Stimulated activated CD8-positive, alpha-beta memory T cell treated with anti-CD3 and anti-CD28 coated beads, Interleukin-7, amount 100 ng/mL, for 4 hours (primary cell): ENCODE data around the gene ANKRD18A.

Experiments
- DNase-seq, 2 donors: peaks; one replicate each; pipeline ENCODE4 v3.0.0-alpha.2; 2020; ENCODE audit warnings: low read depth in 2 of 2

The ANKRD18A gene

GRCh38 chr9:38620483-38621433 lies at the start of gene ANKRD18A:
Gene ANKRD18A (minus strand): TSS chr9:38620596. CDS start chr9:38620285, 311 bp downstream.
- DNase-seq: peak in 1 of 2 donors; percentile 32

DNA sequence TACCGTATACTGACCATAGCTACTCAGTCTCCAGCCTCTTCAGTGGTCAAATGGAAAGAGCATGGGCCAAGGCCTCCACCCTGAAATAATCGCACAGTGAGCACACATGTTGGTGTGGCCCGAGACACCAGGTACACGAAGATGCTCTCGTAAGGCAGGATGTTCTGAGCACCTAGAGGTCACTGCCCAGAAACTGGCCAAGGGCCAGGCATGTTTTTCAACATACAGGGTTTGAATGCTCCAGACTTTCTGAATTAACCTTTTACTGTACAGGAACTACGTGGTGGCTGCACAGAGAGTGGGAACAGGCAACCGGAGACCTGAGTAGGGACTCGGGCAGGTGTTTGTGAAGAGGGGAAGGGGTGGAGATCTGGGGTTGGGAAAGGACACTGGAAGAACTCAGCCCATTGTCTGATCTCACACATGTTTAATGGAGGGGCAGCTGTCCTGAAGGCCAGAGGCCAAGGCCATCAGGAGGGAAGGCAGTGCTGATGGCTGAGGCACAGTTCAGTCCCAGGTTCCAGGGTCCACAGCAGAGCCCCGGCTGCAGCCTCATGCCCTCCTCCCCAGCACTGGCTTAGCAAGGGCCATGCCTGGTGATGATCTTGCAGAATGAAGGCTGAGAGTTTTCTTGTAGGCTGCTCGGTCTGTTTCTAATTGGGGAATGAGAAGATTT lies 48.5 kb upstream of the ANKRD18A start:
- DNase-seq: no peak

- DNase-seq: no peak
Measured at GRCh38 chr9:38662763-38663593, 42.6 kb upstream of the ANKRD18A start.

DNA sequence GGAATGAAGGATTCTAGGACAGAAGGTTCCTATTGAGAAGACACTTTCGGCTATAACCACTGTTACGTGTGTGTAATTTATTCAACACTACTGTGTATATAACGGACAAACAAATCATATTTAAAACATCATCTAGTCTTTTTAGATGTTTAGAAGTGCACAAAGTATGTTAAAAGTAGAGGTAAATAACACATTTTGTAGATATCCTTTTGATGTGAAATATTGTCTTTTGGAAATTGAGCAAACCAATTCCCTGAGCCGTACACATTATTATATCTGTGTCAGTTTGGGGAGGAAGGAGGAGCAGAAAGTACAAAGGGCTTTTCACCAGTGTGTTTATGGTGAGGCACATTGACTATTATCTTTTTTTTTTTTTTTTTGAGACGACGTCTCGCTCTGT lies 39.1 kb upstream of the ANKRD18A start:
- DNase-seq: no peak

DNA sequence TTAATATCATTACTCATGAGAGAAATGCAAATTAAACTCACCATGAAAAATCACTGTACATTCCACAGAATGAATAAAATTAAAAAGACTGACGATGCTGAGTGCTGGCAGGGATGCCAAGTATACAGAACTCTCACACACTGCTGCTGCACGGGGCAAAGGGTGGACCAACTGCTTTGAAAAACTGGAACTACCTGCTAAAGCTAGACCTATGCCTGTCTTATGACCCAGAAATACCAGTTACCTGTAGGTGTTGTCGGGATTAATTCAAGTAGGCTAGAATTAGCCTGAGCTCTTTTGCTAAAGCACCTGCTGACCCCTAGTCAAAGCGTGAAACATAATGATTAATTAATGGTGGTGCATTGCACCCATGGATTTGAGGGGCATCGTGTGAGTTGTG lies 36.5 kb upstream of the ANKRD18A start:
- no peak for DNase-seq

DNA sequence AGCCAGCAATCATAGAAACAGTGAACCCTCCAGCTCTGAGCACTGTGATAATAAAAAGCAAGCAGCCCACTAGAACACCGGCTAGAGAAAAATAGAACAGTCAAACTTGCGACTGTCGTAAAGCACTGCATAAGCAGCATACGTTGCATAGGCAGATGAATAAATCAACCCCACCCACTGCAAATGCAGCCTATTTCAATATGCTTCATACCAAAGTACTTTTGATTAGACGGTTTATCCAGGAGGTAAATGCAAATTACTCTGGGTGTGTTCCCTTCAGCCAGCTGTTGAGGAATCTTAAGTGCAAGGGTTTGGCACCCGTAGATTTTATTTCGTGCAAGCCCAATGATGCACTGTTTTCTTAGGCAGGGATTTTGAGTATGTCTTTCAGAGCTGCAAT lies 32.1 kb upstream of the ANKRD18A start:
- DNase-seq: no peak

DNA sequence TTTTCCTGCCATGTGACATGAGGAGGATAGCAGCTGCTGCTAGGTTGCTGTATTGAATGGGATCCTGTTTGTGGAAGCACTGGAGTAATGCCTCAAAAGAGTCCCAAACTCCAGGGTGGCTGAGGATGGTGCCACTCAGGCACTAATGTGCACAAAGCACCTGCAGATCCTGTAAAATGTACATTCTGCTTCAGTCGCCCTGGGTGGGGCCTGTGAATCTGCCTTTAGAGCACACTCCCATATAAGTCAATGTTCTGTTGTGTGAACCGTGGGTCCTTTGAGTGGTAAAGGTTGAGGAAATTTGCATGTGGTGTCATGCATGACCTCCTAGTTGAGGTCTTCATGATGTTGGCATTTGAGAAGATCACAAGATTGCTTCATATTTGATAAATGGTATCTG lies 31.6 kb upstream of the ANKRD18A start:
- no peak for DNase-seq

- DNase-seq: no peak
Measured at GRCh38 chr9:38651400-38652042, 31.1 kb upstream of the ANKRD18A start.

DNA sequence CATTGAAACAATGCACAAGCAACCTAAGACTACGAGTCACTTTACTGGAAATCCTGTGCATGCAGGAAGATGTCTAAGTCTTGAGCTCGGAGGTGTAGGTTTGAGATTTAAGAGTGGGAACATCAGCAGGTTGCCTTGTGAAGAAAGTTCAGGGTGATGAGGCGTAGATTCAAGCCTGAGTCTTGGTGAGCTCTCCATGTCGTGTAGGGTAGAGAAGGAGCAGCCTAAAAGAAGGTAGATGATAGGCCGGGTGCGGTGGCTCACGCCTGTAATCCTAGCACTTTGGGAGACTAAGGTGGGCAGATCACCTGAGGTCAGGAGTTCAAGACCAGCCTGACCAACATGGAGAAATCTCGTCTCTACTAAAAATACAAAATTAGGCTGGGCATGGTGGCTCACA lies 30.2 kb upstream of the ANKRD18A start:
- DNase-seq: no peak

DNA sequence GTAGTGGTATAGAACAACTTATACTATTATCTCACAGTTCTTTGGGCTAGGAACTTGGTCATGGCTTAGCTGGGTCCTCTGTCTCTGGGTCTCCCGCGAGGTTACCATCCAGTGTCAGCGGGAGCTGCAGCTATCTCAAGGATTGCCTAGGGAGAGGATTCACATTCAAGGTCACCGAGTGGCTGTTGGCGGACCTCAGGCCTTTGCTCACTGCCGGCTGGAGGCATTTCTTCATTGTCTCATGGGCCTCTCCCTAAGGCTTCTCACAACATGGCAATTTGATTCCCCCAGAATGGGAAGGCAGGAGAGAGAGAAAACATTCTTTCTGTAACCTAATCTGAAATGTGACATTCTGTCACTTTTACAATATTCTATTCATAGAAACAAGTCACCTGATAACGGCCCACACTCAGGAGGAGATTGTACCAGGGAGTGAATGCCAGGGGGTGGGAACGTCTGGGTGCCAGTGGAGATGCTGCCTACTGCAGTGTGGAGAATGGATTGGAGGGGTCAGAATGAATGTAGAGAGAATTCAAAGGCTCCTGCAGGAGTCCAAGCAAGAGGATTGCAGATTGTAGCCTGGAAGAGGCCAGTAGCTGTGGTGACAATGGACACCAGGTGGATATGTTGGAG lies 29.5 kb upstream of the ANKRD18A start:
- DNase-seq: no peak

DNA sequence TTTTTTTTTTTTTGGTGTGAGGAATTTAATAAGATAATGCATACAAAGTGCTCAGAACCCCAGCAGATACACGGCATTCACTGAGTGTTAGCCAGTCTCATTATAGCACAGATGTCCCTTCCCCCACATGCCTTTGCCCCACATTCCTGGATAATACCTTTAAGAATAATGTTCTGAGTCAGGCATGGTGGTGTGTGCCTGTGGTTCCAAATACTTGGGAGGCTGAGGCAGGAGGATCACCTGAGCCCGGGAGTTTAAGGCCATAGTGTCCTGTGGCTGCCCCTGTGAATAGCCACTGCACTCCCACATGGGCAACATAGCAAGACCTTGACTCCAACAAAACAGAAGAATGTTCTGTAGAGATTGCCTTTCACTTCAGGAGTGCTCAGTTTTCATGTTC lies 24.2 kb upstream of the ANKRD18A start:
- no peak for DNase-seq

- DNase-seq: no peak
Measured at GRCh38 chr9:38643815-38644173, 23.4 kb upstream of the ANKRD18A start.

DNA sequence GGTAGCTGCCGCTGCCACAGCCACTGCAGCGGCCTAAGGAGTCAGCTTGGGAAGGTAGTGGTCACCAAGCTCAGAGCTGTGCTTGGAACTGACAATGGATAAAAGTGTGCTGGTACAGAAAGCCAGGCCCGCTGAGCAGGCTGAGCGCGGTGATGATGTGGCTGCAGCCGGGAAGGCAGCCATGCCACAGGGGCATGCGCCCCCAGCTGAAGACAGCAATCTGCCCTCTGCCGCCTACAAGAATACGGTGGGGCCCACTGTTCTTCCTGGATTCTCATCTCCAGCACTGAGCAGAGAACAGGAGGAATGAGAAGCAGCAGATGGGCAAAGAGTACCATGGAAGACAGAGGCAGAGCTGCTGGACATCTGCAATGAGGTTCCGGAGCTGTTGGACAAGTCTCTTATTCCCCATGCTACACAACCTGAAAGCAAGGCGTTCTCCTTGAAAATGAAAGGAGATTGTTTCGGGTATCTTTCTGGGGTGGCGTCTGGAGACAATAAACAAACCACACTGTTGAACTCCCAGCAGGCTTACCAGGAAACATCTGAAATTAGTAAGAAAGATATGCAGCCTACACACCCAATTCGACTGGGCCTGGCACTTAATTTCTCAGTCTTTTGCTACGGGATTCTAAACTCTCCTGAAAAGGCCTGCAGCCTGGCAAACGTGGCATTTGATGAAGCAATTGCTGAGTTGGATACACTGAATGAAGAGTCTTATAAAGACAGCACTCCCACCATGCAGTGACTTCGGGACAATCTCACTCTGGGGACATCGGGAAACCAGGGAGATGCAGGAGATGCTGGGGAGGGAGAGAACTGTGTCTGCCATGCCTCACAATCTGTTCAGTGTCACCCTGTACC lies 22.8 kb upstream of the ANKRD18A start:
- no peak for DNase-seq

GRCh38 chr9:38641985-38642864 lies 21.8 kb upstream of the ANKRD18A start:
- no peak for DNase-seq

DNA sequence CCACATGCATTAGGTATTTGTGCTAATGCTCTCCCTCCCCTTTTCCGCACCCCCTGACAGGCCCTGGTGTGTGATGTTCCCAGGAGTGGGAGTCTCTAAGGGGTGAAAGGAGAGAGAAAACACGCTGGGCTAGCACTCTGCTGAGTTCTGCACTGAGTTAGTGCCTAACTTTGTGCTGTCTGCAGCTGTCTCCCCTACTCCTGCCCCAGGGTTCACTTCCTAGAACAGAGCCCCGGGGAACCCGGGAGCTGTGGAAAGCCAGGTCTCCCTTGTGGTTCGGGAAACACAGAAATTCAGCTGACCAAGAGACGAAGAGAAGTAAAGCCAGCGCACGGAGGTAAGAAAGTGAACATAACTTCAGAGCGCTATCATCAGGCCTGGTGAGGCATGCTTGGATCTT lies 20.7 kb upstream of the ANKRD18A start:
- DNase-seq: no peak

- no peak for DNase-seq
Measured at GRCh38 chr9:38639577-38639940, 19.2 kb upstream of the ANKRD18A start.

DNA sequence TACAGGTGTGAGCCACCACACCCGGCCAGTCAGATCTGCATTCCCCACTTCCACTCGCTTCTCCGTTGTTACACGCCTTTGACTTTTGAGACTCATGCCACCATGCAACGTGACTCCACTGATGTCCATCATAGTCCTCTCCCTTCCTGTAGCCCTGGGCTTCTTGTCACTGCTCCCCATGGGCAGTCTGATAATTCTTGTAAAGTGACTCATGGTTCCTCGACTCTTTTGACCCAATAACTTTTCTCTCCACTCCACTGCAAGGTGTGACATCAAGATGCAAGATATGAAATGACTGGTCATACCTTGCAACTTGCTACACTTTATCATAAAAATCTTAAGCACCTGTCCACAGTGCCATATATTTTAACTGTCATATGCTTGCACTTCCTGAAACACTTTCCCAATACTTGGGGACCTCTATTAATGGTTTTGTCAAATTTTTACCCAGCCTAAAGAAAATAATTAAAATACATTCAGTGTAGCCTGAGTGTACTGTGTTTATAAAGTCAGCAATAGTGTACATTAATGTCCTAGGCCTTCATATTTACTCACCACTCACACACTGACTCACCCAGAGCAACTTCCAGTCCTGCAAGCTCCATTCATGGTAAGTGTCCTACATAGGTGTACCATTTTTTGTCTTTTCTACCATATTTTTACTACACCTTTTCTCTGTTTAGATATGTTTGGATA lies 18.6 kb upstream of the ANKRD18A start:
- no peak for DNase-seq

DNA sequence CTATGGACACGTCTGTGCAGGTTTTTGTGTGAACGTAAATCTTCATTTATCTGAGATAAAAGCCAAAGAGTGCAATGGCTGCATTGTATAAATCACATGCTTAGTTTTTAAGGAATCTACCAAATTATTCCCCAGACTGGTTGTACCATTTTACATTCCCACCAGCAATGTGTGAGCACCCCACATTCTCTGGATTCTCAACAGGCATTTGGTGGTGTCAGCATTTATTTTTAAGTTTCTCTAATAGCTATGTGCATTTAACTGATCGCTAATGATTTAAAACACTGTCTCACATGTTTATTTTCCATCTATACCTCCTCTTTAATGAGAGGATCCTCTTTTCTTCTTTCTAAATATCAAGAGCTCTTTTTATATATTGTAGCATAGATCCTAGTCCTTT lies 13.9 kb upstream of the ANKRD18A start:
- no peak for DNase-seq

DNA sequence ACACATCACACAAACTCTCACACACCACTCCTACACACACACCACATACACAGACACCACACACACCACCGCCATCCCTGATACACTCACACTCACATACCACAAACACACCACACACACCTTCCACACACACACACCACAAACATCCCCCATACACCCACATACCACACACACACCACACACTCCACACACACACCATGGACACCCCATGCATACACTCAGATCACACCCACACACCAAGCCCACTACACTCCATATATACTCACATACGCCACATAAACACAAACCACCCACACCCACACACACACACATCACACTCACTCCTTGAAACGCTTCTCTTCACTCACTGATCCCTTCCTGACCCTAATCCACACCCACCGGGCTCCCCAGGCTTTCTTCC lies 9.1 kb upstream of the ANKRD18A start:
- DNase-seq: no peak
